RCC 7860 (cell line): ENCODE data around the gene ST6GALNAC6.
"Not testable (repeated sequence)": the region's sequence is repeated elsewhere in the genome, so short reads cannot be mapped to it uniquely, and the experiment has no call there.

Experiments
- DNase-seq: peaks from one replicate; pipeline ENCODE4 v3.0.0-alpha.2; 2015; ENCODE audit warnings: low spot score
- FAIRE-seq: peaks from 2 replicates; lab custom pipeline; 2012; peaks lifted over from hg19 to GRCh38; lab: Jason Lieb, UNC

ST6GALNAC6 gene

DNA sequence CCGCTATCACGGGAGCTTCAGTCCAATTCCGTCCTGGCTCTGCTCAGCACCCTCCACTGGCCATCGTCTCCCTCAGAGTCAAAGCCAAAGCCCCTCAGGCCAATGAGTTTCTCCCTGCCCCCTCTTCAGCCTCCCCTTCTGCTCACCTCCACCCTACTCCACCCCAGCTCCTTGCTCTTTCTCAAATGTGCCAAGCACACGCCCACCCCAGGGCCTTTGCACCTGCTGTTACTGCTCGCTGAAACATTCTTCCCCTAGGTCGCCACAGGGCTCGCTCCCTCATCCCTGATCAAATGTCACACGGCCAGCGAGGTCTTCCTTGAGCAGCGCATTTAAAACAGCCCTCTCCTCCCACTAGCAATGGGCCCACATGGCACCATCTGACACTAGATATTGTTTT, 38.6 kb downstream of the ST6GALNAC6 start:
- no peak for DNase-seq
- no peak for FAIRE-seq

DNA sequence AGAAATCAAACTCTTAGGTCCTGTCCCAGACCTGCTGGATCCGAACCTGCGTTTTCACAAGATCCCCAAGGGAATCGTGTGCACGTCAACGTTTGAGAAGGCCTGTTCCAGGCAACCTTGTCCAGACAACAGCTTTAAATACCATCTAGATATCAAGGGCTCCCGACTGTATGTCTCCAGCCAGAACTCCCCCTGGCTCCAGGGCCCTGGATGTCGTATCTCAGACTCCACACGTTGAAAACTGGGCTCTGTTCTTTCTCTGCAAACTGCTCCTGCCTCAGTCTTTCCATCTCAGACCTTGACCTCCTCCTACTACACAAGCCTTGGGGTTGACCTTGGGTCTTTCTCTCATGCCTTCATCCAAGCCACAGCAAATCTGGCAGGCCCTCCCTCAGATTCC, 39.1 kb downstream of the ST6GALNAC6 start:
- FAIRE-seq (no peak), DNase-seq (no peak)

DNA sequence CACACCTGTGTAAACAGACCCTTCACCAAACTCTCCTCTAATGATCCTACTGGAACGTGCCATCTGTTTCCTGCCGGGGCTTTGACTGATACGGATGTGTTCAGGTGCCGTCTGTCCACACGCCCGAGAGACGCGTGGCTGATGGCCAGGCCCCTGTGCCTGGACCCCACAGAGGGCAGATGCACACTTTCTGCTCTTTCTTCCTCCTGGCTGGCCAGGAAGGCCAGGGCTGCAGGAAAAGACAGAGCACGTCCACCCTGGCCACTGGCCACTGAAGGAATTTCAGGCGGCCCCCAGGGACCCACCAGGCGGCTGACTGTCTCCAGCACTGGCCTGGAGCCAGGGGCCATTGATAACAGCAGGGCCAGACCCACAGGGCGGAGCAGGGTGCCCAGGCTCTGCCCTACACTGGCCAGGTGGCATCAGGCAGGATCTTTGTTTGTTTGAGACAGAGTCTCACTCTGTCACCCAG, 41.3 kb downstream of the ST6GALNAC6 start:
- DNase-seq, result no peak

DNA sequence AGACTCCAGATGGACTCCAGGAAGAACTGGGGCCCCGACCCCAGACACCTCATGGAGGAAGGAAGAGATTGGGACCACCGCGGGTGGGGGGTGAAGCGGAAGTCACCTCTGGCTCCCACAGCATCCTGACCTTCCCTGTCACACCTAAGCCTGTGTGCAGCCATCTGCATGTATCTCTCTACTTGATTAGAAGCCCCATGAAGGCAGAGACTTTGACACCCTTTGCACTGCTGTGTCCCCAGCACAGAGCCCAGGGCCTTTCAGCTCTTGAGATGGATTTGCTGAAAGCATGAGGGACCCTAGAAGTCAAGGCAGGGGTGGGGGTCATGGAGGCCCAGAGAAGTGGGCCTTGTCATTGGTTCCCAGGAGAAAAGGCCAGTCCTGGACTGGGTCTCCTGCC, 42.1 kb downstream of the ST6GALNAC6 start:
- DNase-seq (no peak), FAIRE-seq (no peak)

More for the DNA sequence above, 41.3 kb downstream of the ST6GALNAC6 start:
- no peak for FAIRE-seq

DNA sequence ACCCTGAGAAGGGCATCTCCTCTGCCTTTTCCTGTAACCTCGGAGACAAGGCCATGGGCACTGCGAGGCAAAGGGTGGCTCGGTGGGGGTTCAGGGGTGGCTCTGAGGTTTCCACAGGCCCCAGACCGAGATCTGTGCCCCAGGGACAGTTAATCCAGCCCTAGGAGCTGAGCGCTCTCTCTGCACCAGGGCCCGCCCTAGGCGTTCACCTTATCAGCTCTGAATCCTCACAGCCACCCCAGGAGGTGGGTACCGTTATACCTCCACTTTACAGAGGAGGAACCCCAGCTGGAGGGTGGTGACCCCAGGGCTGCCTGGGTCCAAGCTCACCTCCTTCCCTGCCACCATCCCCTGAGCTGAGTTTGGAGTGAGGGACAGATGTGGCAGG, 42.7 kb downstream of the ST6GALNAC6 start:
- DNase-seq (no peak), FAIRE-seq (no peak)

DNA sequence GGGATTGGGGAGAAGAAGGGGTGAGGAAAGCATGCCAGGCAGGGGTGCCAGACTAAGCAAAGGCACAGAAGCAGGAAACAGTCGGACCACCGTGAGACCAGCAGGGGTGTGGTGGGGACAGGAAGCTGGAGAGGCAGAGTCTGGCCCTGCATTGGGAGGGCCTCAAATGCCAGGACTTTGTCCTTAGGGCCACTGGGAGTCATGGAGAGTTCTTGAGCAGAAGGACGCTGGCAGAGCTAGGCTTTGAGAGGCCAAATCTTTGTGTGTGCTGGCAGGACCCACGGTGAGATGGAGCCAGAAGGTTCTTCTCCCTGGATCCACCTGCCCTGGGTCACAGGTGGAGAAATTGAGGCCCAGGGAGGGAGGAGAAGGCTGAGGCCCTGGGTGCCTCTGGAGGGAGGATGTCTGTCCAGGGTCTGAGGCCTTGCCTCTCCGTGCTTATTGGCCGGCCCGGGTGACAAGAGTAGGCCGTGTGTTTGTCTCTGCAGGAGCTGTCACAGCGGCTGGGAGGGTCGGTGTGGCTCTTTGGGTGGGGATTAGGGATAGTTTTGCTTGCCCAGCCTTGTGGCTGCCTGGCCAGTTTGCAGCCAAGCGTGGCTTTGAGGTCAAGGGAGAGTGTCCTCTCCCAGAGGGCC, 43.2 kb downstream of the ST6GALNAC6 start:
- FAIRE-seq, result no peak

DNA sequence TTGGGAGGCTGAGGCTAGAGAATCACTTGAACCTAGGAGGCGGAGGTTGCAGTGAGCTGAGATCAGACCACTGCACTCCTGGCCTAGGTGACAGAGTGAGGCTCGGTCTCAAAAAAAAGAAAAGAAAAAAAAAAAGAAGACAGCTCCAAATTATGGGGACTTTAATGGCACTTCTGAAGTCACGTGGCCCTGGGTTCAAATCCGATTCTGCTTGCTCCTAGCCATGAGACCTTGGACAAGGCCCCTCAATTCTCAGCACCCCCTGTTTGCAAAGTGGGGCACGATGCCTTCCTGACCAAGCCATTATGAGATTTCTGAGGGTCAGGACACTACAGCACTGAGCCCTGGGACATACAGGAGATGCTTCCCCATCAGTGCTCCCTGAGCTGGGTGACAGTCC, 43.9 kb downstream of the ST6GALNAC6 start:
- FAIRE-seq (no peak), DNase-seq (no peak)

More for the DNA sequence above, 43.2 kb downstream of the ST6GALNAC6 start:
- DNase-seq, result no peak

DNA sequence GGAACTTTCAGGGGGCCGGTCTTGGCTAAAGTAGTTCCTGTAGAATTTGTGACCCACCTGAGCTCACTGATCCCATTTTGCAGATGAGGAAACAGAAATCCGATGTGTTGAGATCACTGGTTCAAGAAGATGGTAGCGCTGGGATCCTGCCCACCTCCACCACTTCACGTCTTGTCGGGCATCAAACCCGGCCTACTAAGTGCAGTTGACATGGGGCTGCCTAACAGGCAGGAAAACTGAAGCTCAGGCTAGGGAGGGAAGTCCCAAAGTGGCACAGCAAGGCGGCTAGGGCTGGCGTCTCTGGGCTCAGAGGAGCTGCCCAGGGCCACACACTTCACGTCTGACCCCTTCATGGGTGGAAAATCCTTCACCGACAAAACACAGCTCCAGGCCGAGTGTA, 44.4 kb downstream of the ST6GALNAC6 start:
- DNase-seq (no peak), FAIRE-seq (no peak)

DNA sequence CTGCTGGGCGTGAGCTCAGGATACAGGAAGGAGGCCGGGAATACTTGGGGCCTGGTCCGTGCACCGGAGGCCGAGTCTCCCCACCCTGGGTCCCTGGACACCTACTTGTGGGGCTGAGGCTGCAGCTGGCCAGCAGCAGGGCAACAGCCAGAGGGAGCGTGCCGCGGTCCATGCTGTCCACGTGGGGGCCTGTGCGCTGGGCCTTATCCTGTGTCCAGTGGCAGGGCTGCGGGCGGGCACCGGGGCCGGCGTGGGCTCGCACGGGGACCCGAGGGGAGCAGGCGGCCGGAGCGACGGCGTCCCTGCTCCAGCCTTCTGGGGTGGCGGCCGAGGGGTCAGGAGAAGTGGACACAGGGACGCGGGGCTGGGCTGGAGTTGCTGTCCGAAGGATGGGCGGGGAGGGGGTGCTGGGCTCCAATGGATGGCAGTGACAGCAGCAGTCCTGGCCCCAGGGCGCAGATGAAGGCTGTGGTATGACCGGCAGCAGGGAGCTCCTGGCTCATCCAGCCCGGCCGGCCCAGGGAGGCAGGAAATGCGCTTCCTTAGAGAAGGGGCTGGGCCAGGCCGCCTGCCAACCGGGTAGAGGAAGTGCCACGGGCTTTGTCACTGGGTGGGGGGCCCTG, 45.1 kb downstream of the ST6GALNAC6 start, which contains the start of gene ENG:
Gene ENG, minus strand, starts transcription at position 475 of the 623 bp plus-strand sequence. Its CDS starts 303 bp downstream, at position 172.
- FAIRE-seq (no peak), DNase-seq (no peak)

DNA sequence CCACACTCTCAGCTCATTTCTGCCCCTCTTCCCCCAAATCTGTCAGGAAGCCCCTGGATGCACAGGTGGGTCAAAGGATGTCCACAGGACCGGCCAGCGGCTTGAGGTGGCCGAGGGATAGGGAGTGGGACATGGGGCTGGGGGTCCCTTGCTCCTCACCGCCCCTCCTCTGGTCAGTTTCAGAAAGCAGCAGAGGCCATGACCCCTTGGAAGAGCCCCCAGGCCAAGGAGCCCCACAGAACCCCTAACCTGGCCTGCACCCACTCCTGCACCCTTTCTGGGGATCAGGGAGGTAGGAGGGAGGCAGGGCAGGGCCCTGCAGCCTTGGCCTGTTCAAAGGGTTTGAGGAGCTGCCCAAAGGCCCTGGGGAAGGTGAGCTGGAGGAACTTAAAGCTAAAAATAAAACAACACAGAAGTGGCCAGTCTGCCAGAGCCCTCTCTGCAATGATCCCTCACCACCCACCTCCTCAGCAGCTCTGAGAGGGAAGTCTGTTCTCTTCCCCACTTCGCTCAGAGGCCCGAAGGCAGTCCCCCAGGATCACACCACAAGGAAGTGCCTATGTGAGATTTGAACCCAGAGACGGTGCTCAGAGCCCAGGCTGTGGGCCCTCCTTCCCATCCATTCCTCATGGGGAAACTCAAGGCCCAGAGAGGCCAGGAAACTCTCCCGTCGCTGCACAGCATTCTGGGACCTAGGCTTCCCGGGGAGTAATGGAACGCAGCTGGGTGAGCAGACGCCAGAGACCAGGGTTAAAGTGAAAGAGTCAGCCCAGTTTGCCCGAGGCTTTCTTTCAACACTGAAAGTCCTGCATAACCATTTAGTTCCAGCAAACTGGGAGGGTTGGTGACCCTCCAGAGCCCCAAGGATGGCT, 45.9 kb downstream of the ST6GALNAC6 start:
- FAIRE-seq (no peak), DNase-seq (no peak)

DNA sequence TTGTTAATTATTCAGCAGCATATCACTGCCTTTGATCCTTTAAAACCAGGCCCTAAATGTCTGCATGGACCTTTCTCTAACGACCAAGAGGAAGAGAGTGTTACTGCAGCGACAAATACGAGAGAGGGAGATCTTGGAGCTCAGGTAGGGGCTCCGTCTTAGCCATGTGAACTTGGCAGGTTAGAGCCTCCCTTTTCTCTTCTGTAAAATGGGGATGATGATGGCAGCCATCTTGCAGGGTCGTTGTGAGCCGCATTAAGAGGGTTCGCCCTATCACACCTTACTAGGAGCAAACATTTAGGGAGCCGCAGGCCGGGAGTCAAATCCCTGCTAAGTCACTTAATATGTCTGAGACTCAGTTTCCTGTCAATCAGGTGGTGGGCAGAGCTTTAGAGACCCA, 46.6 kb downstream of the ST6GALNAC6 start:
- no peak for FAIRE-seq
- DNase-seq, result no peak

DNA sequence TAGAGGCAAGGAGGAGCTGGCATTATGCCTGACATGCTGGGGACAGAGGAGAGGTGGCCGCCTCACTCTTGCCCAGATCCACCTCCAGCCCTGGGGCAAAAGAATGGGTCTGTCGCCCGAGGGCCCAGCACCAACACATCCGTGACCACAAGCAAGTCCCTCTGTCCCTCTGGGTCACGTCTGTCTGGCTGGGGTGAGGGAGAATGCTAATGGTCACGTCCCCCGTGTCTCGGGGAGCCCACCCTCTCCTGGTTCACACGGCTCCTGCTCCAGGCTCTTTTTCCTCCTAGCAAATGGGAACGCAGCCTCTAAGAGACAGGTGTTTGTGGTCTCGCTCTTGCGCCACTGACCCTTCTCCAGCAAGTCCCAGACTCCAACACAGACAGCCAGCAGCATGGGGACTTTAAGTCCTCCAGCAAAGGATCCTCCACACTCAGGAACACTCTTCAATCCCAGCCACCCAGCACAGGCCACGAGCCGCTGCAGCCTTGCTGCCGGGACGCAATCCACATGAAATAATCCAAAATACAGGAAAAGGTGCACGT, 49.0 kb downstream of the ST6GALNAC6 start:
- FAIRE-seq, result no peak

DNA sequence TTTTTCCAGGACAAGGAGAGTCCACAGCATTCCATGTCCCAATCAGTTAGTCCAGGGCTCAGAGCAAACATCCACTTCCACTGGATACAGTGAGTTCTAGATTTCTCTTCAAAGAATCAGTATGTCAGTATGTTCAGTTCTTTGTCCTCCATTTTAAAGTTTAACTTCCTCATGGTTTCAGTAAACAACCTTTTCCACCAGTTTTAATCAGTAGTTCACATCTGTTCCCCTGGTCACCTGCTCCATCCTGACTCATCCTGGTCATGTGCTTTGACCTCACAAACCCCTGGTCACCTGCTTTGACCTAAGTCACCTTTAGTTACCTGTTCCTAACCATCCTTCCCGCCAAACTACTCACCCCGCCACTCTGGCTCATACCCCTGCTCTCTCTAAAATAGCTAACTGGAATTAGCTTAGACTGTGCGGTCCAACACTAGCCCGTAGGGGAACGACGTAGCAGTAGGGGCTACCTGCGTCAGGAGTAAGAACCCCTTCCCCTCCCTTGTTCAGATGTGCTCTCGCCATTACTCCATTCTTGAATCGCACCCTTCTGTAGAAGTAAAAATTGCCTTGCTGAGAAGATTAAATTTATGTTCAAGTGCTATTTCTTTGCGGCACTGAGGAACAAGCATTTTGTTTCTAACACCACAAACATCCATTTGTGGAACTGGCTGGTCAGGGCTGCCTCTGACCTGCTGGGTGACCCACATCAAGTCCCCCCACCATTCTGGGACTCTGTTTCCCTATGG, 50.5 kb downstream of the ST6GALNAC6 start:
- DNase-seq (no peak), FAIRE-seq (no peak)

More for the DNA sequence above, 49.0 kb downstream of the ST6GALNAC6 start:
- no peak for DNase-seq

DNA sequence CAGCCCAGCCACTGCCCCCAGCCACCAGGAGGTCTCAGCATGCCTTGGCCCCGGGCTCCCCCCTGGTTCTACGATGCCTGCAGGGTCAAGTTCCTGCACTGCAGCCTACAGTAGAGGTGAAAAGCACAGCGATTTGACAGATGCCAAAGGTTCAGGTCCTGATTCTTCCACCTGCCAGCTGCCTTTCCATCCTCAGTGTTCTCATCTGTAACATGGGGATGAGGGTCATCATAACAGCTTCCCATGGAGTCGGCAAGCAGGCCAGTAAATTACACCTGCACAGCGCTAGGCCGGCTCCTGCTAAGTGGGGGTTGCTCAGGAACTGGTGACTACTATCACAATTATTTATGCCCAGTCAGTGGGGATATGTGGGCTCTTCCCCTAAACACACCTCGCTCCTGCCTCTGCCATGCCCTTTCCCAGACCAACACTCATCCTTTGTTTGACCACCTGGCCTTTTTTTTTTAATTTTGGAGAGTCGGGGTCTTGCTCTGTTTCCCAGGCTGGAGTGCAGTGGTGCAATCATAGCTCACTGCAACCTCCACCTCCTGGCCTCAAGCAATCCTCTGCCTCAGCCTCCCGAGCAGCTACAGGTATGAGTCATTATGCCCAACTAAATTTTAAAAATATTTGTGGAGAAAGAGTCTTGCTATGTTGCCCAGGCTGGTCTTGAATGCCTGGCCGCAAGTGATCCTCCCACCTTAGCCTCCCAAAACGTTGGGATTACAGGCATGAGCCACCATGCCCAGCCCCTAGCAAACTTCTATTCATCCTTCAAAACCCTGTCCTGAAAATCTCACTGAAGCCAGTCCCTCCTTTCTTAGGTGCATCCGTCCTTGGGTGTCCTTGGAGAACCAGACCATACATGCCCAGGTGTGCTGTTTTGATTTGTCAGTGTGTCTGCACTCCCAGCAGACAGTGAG, 51.3 kb downstream of the ST6GALNAC6 start:
- no peak for FAIRE-seq
- no peak for DNase-seq

DNA sequence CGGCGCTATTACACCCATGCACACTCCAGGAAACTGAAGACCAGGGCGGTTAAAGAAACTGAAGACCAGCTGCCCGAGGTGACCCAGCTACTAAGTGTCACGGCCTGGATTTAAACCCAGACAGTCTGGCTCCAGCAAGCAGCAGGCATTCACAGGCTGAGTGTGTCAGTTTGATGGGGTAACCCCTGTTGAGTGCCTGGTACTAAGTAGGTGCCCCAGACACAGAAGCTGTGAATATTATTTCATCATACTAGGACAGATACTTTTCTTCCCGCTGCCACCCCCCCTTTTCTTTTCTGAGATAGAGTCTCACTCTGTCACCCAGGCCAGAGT, 52.3 kb downstream of the ST6GALNAC6 start:
- no peak for FAIRE-seq

DNA sequence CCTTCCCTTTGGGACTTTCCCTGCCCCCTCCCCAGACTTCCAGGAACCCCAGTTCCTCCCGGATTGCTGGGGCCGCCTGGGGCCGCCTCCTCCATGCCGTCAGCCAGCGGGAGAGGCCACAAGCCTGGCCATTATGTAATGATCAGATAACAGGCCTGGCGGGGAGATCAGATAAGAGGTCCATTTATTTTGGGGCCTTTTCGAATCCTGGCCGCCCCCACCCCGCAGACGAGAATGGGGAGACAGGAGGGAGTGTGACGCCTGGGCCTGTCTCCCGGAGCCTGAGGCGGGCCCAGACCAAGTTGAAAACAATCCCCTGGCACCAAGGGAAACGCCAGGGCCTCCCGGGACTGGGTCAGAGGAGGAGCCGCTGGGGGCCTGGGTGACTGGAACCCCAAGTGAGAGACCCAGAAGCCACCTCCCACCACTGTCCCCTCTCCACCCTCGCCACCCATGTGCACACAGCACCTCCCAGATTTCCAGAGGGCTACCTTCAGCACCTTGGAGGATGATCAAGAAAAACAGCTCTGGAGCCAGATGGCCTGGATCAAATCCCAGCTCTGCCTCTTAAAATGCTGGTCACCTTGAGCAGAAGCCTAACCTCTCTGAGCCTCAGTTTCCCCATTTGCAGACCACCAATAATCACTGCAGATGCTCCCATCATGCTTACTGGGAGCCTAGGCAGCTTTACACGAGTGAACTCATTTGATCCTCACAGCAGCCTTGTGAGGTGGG, 52.8 kb downstream of the ST6GALNAC6 start:
- no peak for DNase-seq
- no peak for FAIRE-seq

More for the DNA sequence above, 52.3 kb downstream of the ST6GALNAC6 start:
- no peak for DNase-seq

DNA sequence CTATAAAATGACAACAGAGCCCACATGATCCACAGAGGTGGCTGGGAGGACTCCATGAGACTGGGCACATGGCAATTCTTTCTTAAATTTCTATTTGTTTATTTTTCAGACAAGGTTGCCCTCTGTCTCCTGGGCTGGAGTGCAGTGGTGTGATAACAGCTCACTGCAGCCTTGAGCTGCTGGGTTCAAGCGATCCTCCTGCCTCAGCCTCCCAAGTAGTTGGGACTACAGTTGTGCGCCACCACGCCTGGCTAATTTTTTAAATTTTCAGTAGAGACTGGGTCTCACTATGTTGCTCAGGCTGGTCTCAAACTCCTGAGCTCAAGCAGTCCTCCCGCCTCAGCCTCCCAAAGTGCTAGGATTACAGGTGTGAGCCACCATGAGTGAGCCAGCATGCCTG, 53.8 kb downstream of the ST6GALNAC6 start:
- FAIRE-seq, result not testable (repeated sequence)

DNA sequence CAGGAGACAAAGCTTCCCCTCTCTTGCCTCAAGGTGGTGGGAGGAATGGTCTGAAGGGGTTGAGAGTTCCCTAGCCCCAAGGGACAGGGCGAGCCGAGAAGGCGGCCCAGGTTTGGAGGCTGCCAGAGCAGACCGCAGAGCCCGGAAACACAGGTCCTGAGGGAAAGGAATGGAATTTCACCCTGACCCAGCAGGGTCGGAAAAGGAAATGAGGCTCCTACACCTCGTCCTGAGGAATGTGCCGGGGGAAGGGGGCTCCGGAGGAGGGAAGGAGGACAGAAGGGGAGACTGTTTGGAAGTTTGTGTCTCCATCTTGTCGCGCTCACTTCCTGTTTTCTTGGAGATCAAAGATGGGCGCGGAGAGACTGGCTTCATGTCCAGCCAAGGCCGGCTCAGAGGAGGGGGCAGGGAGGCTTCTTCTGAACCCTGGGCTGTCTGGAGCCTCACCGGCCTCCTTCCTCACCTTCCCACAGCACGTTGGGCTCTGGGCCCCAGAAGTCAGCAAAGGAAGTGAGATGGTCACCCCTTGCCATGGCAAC, 54.5 kb downstream of the ST6GALNAC6 start:
- DNase-seq (no peak), FAIRE-seq (no peak)

More for the DNA sequence above, 53.8 kb downstream of the ST6GALNAC6 start:
- not testable (repeated sequence) for DNase-seq
